ENCODE data around the gene GON7.
"Not testable (repeated sequence)": the region's sequence is repeated elsewhere in the genome, so short reads cannot be mapped to it uniquely, and the experiment has no call there.

Gene GON7

DNA sequence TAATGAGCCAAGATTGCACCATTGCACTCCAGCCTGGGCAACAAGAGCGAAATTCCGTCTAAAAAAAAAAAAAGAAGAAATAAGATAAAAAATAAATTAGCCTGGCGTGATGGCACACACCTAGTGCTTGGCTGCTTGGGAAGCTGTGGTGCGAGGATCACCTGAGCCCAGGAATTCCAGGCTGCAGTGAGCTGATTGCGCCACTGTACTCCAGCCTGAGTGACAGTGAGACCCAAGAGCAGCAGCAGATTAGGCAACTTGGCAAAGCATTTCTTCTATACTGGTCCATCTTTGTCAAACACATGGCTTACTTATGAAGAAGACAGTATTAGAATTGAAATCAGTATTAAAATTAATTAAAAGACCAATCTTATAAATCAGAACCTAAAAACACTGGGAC, 6.3 kb downstream of the GON7 start:
- FAIRE-seq (no peak), DNase-seq (ENCODE audit: low spot score) (no peak)

DNA sequence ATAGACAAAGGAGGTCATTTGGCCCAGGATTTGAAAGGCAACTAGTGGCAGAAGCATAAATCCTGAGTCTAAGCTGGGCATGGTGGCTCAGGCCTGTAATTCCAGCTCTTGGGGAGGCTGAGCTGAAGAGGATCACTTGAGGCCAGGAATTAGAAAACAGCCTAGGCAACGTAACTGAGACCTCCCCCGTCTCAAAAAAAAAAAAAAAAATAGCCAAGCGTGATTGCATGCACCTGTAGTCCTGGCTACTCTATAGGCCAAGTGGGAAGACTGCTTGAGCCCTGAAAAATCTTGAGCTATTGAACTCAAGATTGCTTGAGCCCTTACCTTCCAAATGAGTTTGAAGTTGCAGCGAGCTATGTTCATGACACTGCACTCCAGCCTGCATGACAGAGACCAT, 7.8 kb downstream of the GON7 start:
- FAIRE-seq (no peak), DNase-seq (ENCODE audit: low spot score) (no peak)

DNA sequence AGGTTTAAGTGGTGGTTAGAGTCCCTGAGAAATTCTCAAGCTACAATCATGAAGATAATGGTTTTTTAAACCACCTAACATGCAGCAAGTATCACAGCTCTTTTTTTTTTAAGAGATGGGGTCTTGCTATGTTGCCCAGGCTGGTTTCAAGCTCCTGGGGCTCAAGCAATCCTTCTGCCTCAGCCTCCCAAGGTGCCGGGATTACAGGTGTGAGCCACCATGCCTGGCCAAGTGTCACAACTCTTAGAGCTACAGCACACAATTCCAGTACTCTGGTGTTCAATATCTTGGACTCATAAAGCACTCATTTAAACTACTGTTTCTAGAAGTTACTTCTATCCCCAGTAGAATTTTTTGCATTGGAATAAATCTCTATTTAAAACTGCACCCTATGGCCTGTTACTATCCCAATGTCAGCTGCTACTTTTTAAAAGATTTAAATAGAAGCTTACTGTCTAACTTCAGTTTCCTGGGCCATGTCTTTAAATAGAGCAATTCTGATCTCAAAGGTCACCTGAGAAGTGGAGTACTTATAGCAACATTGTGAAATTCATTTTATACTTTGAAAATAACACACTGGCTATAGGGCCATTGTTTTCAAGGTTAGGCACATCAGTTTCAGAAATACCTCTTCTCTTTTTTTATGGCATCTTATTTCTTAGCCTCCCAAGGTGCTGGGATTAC, 11.4 kb downstream of the GON7 start:
- FAIRE-seq (no peak), DNase-seq (ENCODE audit: low spot score) (no peak)

DNA sequence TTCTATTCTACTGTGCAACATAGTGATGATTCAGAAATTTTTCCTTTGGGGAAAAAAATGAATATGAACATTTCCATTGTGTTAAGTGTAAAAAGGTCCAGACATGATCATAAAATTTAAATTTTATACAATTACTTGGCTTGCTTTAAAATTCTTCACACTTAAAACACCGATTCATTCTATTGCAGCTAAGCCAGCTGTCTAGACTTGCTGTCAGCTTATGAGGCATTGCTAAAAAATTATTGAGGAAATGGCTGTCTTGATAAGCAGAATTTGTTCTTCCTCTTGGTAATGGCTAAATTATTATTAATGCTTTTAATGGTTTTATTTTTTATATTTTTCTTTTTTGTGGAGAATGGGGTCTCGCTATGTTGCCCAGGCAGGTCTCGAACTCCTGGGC, 19.9 kb downstream of the GON7 start:
- FAIRE-seq: no peak

DNA sequence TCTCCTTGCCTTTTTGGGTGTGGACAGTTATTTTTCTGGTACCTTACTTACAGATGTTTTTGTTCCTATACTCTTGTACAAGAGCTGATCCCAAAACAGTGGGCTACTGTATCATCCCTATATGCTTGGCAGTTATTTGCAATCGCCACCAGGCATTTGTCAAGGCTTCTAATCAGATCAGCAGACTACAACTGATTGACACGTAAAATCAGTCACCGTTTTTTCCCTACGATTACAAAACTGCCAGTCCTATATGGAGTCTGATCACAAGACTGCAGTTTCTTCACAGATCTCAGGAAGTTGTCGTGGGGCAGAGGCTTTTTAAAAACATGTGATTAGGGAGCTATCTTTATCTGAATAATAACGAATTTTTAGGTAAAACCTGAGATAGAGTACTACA, 20.4 kb downstream of the GON7 start:
- no peak for DNase-seq (ENCODE audit: low spot score)
- no peak for FAIRE-seq

More for the DNA sequence above, 19.9 kb downstream of the GON7 start:
- DNase-seq (ENCODE audit: low spot score): no peak

DNA sequence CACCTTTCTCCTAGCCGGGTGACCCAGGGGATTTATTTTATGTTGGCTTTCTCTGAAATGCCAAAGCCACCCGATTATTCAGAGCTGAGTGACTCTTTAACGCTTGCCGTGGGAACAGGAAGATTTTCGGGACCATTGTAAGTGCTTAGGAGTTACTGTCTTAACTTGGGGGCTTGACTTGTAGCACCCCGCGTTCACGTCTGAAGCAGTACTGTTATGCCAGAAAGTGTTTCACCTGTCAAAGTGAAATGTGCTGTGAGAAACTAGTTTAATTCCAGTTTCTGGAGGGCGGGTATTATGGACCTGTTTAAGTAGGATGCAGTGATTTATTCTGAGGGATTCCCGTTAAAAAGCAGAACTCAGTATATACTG, 21.5 kb downstream of the GON7 start:
- FAIRE-seq: no peak
- DNase-seq (ENCODE audit: low spot score): no peak

DNA sequence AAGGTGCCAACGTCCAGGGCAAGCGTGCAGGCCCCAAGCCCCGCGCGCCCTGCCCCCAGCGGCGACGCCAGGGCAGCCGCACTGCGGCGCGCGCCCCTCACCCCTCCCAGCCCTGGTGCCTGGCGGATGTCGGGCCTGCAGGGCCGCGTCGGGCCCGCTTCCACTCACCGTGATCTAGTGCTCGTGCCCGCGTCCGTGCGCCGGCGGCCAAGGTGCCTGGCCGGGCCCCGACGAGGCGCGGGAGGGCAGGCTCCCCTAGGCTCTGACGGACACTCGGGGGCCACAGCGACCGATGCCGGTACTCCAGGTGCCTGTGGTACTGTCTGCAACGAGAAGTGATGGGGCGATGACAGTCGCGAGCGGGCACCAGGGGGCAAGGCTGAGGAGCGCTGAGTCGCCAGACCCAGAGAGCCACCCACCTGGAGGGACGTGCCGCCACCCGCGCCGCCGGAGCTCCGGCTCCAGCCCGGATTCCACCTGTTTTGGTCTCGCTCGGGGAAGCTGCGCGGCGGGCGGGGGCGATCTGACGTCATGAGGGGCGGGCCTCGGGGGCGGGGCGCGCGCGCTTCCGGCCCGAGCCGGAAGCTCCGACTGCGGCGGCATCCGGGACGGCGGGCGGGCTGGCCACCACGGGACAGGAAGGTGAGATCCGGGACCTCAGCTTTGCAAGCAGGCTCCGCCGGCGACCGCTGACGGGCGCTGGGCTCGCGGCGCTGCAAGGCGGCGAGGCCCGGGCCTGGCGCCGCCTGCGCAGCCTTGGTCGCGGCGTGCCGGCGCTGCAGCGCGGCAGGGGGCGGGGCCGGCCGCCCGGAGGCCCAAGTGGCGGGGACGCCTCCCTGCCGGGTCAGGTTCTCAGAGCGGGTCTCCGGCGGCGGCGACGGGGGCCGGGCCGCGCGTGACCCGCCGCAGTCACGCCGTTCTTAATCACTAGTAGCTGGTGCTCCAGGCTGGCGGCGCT, 22.2 kb downstream of the GON7 start, which contains the start of the genes LYSET and MOAP1:
LYSET (plus strand) TSS at position 927 of the 958 bp plus-strand sequence. CDS start 89 bp downstream, outside the sequence.
MOAP1 (minus strand) TSS at position 507 of the 958 bp plus-strand sequence. CDS start 655 bp downstream, outside the sequence.
- peak; percentile 57 for DNase-seq (ENCODE audit: low spot score)
- FAIRE-seq: no peak

DNA sequence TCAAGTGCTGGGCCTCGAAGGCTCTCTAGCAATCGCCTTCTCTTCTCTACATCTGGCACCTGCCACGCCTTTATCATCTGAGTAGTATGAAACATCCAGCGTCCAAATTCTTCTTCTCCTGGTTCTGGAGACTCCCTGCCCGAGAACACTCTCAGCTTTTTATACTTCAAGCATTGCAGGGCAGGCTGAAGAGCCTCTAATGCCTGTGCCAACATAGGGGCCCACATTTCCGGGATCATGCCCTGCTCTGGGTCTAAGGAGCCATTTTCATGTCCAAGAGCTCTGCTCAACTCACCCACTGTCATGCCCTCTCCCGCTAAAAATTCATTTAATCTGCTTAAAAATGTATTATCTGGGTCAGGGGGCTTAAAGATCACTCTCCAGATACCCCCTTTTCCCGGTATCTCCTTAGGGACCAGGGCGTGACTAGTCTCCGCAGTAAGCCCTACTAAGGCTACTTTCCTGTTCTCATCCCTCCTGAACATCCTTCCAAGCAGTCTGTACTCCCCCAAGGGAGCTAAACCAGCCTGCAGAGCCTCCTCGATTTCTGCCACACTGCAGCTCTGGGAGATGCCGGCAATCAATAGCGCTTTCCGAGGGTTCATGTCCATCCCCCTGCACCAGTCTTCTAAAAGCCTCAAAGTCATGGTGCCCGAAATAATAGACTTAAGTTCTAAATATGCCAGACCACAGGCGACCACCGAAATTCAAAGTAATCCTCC, 23.1 kb downstream of the GON7 start:
- FAIRE-seq: no peak

DNA sequence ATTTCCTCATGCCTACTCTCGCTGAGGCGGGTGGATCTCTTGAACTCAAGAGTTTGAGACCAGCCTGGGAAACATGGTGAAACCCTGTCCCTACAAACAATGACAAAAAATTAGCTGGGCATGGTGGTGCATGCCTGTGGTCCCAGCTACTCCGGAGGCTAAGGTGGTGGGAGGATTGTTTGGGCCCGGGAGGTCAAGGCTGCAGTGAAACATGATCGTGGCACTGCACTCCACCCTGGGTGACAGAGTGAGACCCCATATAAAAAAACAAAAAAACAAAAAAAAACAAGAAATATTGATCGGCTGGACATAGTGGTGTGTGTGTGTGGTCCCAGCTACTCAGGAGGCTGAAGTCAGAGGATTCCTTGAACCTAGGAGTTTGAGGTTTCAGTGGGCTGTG, 31.4 kb downstream of the GON7 start:
- DNase-seq (ENCODE audit: low spot score): no peak
- FAIRE-seq: no peak

More for the DNA sequence above, 23.1 kb downstream of the GON7 start:
- no peak for DNase-seq (ENCODE audit: low spot score)

DNA sequence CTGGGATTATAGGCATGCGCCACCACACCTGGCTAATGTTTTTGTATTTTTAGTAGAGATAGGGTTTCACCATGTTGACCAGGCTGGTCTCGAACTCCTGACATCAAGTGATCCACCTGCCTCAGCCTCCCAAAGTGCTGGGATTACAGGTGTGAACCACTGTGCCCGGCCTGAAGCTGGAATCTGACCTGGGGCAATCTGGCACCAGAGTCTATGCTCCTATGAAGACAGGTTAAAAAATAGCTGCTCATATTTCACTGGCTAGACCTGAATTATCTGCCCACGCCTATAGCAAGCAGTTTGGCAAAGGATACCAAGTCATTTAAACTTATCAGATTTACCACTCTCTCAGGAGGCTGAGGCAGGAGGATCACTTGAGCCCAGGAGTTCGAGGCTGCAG, 32.1 kb downstream of the GON7 start:
- FAIRE-seq: not testable (repeated sequence)

DNA sequence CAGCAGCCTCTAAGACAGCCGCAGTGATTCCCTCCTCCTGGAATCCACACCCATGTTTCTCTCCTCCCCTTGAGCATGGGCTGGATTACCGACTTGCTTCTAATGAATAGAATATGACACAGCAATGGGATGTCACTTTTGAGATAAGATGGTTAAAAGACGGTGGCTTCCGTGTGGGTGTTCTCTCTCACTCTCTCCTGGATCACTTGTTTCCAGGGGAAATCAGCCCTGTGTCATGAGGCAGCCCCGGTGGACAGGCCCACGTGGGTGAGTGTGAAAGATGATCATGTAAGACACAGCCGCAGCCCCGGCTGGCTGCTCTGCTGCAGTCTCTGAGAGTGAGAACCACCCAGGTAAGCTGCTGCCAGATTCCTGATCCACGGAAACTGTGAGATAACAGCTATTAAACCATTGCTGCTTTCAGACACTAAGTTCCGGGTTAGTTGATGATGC, 32.9 kb downstream of the GON7 start:
- FAIRE-seq (no peak), DNase-seq (ENCODE audit: low spot score) (no peak)

More for the DNA sequence above, 32.1 kb downstream of the GON7 start:
- DNase-seq (ENCODE audit: low spot score): not testable (repeated sequence)

DNA sequence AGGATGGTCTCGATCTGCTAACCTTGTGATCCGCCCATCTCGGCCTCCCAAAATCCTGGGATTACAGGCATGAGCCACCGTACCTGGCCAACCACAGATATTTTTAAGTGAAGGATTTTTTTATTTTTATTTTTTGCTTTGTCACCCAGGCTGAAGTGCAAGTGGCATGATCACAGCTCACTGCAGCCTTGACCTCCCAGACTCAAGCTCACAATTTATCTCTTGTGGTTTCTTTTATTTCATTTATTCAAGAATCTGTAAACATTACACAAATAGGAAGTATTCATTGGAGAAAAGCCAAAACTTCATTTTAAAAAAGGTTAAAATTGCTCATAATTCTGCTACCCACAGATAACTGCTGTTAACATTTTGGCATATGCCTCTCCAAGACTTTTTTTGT, 35.5 kb downstream of the GON7 start:
- FAIRE-seq: no peak
- no peak for DNase-seq (ENCODE audit: low spot score)

DNA sequence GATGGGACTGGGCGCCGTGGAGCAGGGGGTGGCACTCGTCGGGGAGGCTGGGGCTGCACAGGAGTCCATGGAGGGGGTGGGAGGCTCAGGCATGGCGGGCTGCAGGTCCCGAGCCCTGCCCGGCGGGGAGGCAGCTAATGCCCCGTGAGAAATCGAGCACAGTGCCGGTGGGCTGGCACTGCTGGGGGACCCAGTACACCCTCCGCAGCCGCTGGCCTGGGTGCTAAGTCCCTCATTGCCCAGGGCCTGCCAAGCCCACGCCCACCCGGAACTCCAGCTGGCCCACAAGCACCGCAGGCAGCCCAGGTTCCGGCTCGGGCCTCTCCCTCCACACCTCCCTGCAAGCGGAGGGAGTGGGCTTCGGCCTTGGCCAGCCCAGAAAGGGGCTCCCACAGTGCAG, 36.7 kb downstream of the GON7 start:
- DNase-seq (ENCODE audit: low spot score); FAIRE-seq: not testable (repeated sequence)

DNA sequence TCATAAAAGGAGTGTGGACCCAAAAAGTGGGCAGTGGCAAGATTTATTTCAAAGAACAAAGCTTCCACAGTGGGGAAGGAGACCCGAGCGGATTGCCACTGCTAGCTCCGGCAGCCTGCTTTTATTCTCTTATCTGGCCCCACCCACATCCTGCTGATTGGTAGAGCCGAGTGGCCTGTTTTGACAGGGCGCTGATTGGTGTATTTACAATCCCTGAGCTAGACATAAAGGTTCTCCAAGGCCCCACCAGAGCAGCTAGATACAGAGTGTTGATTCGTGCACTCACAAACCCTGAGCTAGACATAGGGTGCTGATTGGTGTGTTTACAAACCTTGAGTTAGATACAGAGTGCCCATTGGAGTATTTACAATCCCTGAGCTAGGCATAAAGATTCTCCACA, 37.2 kb downstream of the GON7 start:
- not testable (repeated sequence) for FAIRE-seq; DNase-seq (ENCODE audit: low spot score)

DNA sequence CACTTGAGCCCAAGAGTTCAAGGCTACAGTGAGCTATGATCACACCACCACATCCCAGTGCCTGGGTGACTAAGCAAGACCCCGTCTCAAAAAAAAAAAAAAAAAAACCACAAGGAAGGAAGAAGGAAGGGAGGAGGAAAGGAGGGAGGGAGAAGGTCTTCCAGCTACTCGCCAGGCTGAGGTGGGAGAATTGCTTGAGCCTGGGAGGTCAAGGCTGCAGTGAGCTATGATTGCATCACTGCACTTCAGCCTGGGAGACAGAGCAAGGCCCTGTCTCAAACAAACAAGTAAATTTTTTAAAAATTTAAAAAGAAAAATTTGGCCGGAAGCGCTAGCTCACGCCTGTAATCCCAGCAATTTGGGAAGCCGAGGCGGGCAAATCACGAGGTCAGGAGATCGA, 38.3 kb downstream of the GON7 start:
- peak; percentile 8 for DNase-seq (ENCODE audit: low spot score)
- not testable (repeated sequence) for FAIRE-seq

DNA sequence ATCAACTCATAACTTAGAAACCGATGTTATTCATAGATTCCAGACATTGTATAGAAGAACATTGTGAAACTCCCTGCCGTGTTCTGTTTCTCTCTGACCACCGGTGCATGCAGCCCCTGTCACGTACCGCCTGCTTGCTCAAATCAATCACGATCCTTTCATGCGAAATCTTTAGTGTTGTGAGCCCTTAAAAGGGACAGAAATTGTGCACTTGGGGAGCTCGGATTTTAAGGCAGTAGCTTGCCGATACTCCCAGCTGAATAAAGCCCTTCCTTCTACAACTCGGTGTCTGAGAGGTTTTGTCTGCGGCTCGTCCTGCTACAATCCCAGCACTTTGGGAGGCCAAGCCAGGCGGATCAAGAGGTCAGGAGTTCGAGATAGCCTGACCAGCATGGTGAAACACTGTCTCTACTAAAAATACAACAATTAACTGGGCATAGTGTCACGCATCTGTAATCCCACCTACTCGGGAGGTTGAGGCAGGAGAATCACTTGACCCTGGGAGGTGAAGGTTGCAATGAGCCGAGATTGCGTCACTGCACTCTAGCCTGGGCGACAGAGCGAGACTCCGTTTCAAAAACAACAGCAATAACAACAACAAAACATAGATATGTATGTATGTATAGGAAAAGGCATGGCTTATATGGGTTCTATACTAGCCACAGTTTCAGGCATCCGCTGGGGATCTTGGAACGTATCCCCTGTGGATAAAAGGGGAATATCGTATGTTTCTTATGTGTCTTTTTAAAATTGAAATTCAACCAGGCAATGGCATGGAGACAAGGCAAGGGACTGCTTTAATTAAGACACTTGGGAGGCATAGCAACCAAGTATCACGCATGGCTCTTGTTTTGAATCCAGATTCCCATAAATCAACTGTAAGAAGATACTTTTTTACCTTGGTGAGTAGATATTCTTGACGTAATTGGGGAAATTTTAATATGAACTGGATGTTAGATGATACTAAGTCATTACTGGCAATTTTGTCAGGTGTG, 41.3 kb downstream of the GON7 start:
- peak; percentile 67 for FAIRE-seq

DNA sequence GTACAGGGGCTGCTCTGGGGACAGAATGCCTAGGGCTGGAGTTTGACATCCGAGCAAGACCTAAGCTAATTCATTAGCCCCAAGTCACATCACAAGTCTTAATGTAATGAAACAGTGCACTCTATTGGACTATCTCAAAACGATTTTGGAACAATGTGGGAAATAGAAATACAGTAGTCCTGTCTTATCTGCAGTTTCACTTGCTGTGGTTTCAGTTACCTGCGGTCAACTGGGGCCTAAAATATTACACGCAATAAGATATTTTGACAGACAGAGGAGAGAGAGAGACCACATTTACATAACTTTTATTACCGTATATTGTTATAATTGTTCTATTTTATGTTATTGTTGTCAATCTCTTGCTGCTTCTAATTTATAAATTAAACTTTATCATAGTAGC, 43.3 kb downstream of the GON7 start:
- no peak for DNase-seq (ENCODE audit: low spot score)
- FAIRE-seq: no peak

More for the DNA sequence above, 41.3 kb downstream of the GON7 start:
- DNase-seq (ENCODE audit: low spot score): peak; percentile 60

DNA sequence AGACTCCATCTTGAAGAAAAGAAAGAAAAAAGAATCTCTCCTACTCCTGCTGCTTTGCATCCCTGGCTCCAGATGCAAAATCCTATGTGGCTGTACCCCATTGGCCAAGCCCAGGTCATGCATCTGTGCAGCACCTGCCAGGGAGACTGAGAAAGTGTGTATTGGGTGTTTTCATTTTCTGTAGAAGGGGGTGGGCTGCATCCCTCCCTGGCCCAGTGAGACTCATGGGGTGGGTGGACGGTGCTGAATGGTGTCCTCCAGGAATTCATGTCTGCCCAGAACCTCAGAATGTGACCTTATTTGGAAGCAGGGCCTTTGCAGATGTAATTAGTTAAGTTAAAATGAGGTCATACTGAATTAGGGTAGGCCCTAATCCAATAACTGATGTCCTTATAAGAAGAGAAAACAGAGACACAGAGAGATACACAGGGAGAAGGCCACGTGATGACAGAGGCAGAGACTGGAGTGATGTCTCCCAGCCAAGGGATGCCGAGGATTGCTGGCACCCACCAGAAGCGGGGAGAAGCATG, 45.4 kb downstream of the GON7 start:
- FAIRE-seq: no peak
- DNase-seq (ENCODE audit: low spot score): no peak

DNA sequence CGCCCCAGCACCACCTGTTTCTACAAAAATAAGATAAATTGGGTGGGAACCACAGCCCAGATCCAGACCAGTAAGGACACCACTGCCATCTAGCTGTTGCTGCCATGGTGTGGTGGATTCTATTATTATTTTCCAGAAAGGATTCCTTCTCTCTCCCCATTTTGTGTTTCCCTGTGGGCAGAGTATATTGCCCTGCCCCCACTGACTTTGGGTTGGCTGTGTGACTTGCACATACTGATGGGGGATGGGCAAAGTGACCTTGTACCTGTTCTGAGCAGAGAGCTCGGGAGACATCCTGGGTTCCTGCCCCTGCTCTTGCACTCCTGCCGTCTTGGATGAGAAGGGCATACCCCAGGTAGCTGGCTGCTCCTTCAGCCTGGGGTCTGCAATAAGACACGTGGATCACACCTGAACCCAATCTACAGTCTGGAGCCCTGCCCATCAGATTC, 46.5 kb downstream of the GON7 start:
- DNase-seq (ENCODE audit: low spot score) (no peak), FAIRE-seq (no peak)
